ENCODE measurements around the gene HSPBP1.

The HSPBP1 gene

GRCh38 chr19:55228403-55229031, 51.4 kb downstream of the HSPBP1 start, which contains the start of gene TMEM86B:
Gene TMEM86B (minus strand): TSS chr19:55228763. CDS start chr19:55228741, 22 bp downstream.
- Histone ChIP-seq H3K4me3 (ENCODE audit: low read length) (no peak within 1 kb of the TSS), H3K4me1 (ENCODE audit: low read length) (no peaks in the 10 kb centered on the region), H3K9me3 (replicated peaks; ENCODE audit: insufficient read depth, low read length) (no peaks in the 10 kb centered on the region), H4K20me1 (ENCODE audit: insufficient read depth, low read length) (peaks cover 5% of the 10 kb centered on the region; the same call in 1 of the 2 replicates), H3K4me2 (ENCODE audit: low read depth, low read length) (no peak within 1 kb of the TSS), H3F3A (ENCODE audit: insufficient read depth, low read length) (no peaks in the 10 kb centered on the region), H3K9me2 (replicated peaks; ENCODE audit: insufficient read depth, low read length) (no peaks in the 10 kb centered on the region), H3K27ac (ENCODE audit: low read length) (no peak within 1 kb of the TSS), H3K27me3 (replicated peaks; ENCODE audit: insufficient read depth, low read length) (no peaks in the 10 kb centered on the region), H3K9ac (ENCODE audit: low read length) (no peak within 1 kb of the TSS), H3K36me3 (replicated peaks; ENCODE audit: insufficient read depth, low read length) (peaks cover 13% of the 10 kb centered on the region; the same call in 1 of the 2 replicates), H3K79me2 (ENCODE audit: low read length) (peaks cover 15% of the 10 kb centered on the region), H2AFZ (ENCODE audit: low read length) (no peak within 1 kb of the TSS)
- TF ChIP-seq CTCF (IDR thresholded peaks at IDR 0.05; ENCODE audit: low read length) = no peak
- TF ChIP-seq EZH2 (optimal IDR thresholded peaks at IDR 0.05; ENCODE audit: low read depth, low read length) = no peak
- no peak for TF ChIP-seq EZH2phosphoT487 (IDR thresholded peaks at IDR 0.05; ENCODE audit: low read length)
- no peak for DNase-seq

GRCh38 chr19:55228015-55228391, 51.9 kb downstream of the HSPBP1 start:
- Histone ChIP-seq H3K9me3 (replicated peaks; ENCODE audit: insufficient read depth, low read length) (no peaks in the 10 kb centered on the region), H3K27me3 (replicated peaks; ENCODE audit: insufficient read depth, low read length) (no peaks in the 10 kb centered on the region), H3K4me2 (ENCODE audit: low read depth, low read length) (no peak overlapping the region), H3K27ac (ENCODE audit: low read length) (no peak overlapping the region), H3F3A (ENCODE audit: insufficient read depth, low read length) (no peaks in the 10 kb centered on the region), H2AFZ (ENCODE audit: low read length) (no peak overlapping the region), H3K9ac (ENCODE audit: low read length) (no peak overlapping the region), H3K9me2 (replicated peaks; ENCODE audit: insufficient read depth, low read length) (no peaks in the 10 kb centered on the region), H3K4me3 (ENCODE audit: low read length) (no peak overlapping the region), H3K79me2 (ENCODE audit: low read length) (peaks cover 10% of the 10 kb centered on the region; the same call in 1 of the 2 replicates), H4K20me1 (ENCODE audit: insufficient read depth, low read length) (peaks cover under 1% of the 10 kb centered on the region; the same call in 1 of the 2 replicates), H3K36me3 (replicated peaks; ENCODE audit: insufficient read depth, low read length) (peaks cover 8% of the 10 kb centered on the region; the same call in 1 of the 2 replicates), H3K4me1 (ENCODE audit: low read length) (no peaks in the 10 kb centered on the region)
- no peak for TF ChIP-seq EZH2phosphoT487 (IDR thresholded peaks at IDR 0.05; ENCODE audit: low read length)
- no peak for TF ChIP-seq EZH2 (optimal IDR thresholded peaks at IDR 0.05; ENCODE audit: low read depth, low read length)
- TF ChIP-seq CTCF (IDR thresholded peaks at IDR 0.05; ENCODE audit: low read length) = no peak
- no peak for DNase-seq

GRCh38 chr19:55227241-55228014, 52.5 kb downstream of the HSPBP1 start:
- H3K4me1 ChIP-seq (ENCODE audit: low read length) = no peaks in the 10 kb centered on the region
- H3K36me3 ChIP-seq (replicated peaks; ENCODE audit: insufficient read depth, low read length) = peaks cover 2% of the 10 kb centered on the region; the same call in 1 of the 2 replicates
- no peak for DNase-seq
- H2AFZ ChIP-seq (ENCODE audit: low read length) = no peak overlapping the region
- no peaks in the 10 kb centered on the region for H3K9me2 ChIP-seq (replicated peaks; ENCODE audit: insufficient read depth, low read length)
- no peaks in the 10 kb centered on the region for H3K27me3 ChIP-seq (replicated peaks; ENCODE audit: insufficient read depth, low read length)
- H3K9me3 ChIP-seq (replicated peaks; ENCODE audit: insufficient read depth, low read length) = no peaks in the 10 kb centered on the region
- H3K4me3 ChIP-seq (ENCODE audit: low read length) = no peak overlapping the region
- no peaks in the 10 kb centered on the region; the same call in 1 of the 2 replicates for H4K20me1 ChIP-seq (ENCODE audit: insufficient read depth, low read length)
- no peak overlapping the region for H3K4me2 ChIP-seq (ENCODE audit: low read depth, low read length)
- TF ChIP-seq CTCF (IDR thresholded peaks at IDR 0.05; ENCODE audit: low read length) (no peak), EZH2phosphoT487 (IDR thresholded peaks at IDR 0.05; ENCODE audit: low read length) (no peak), EZH2 (optimal IDR thresholded peaks at IDR 0.05; ENCODE audit: low read depth, low read length) (no peak)
- H3K79me2 ChIP-seq (ENCODE audit: low read length) = peaks cover 4% of the 10 kb centered on the region; the same call in 1 of the 2 replicates
- no peak overlapping the region for H3K27ac ChIP-seq (ENCODE audit: low read length)
- no peak overlapping the region for H3K9ac ChIP-seq (ENCODE audit: low read length)
- H3F3A ChIP-seq (ENCODE audit: insufficient read depth, low read length) = no peaks in the 10 kb centered on the region

Data from MM.1S (cell line).